ENCODE results near the gene CLIP2. TPM values are rescaled to one million over a fixed set of nuclear protein-coding genes. Genes with fewer than 3 reads are reported as not detected.

The CLIP2 gene
- total RNA-seq, 1 experiment from 2014 or later: 39.9 TPM

GRCh38 chr7:74262639-74263398, 26.4 kb upstream of the CLIP2 start:
- no peak; the same call in 1 of the 2 replicates for ATAC-seq
- Histone ChIP-seq H3K9me3 (ENCODE audit: control insufficient read depth, insufficient read depth, low read depth, low read length) (no peaks in the 10 kb centered on the region), H3K4me1 (ENCODE audit: control insufficient read depth, insufficient read depth, low read length) (no peaks in the 10 kb centered on the region), H3K27ac (ENCODE audit: low read length) (no peak overlapping the region), H3K36me3 (ENCODE audit: control insufficient read depth, insufficient read depth, low read length) (no peaks in the 10 kb centered on the region), H3K27me3 (ENCODE audit: control insufficient read depth, insufficient read depth, low read length) (no peaks in the 10 kb centered on the region), H3K4me3 (ENCODE audit: low read depth in 2 of 2, low read length in 2 of 2) (no peak overlapping the region)
- ChIA-PET CTCF (interaction anchor here (0.6 kb wide), 1 partner anchor 74 kb away, joined by 3 read pairs; no protein-coding TSS in a partner anchor), POLR2A (no interaction called here)
- no TSS peak for BruUV-seq (replicated peaks)
- in situ Hi-C loops (cut with HindIII; ENCODE audit: low pct_unique_long_range_greater_than_20kb, low sequenced_read_pairs) (no loop called here), intact Hi-C loops (cut with micrococcal nuclease; ENCODE audit: unreplicated experiment) (no loop called here)
- DNase-seq (ENCODE audit: low read depth, low spot score): no peak
- TF ChIP-seq TCF7L2 (IDR thresholded peaks at IDR 0.05; ENCODE audit: low read depth, low read length): no peak
- TF ChIP-seq POLR2AphosphoS5 (IDR thresholded peaks at IDR 0.05; ENCODE audit: low read depth, low read length): no peak
- no peak for TF ChIP-seq SIN3A (IDR thresholded peaks at IDR 0.05; ENCODE audit: borderline replicate concordance, insufficient read depth, low read depth, low read length)
- TF ChIP-seq REST (IDR thresholded peaks at IDR 0.05; ENCODE audit: insufficient read depth in 1 of 2, low read depth in 2 of 2, low read length in 1 of 2): no peak
- TF ChIP-seq, protein P1, sequence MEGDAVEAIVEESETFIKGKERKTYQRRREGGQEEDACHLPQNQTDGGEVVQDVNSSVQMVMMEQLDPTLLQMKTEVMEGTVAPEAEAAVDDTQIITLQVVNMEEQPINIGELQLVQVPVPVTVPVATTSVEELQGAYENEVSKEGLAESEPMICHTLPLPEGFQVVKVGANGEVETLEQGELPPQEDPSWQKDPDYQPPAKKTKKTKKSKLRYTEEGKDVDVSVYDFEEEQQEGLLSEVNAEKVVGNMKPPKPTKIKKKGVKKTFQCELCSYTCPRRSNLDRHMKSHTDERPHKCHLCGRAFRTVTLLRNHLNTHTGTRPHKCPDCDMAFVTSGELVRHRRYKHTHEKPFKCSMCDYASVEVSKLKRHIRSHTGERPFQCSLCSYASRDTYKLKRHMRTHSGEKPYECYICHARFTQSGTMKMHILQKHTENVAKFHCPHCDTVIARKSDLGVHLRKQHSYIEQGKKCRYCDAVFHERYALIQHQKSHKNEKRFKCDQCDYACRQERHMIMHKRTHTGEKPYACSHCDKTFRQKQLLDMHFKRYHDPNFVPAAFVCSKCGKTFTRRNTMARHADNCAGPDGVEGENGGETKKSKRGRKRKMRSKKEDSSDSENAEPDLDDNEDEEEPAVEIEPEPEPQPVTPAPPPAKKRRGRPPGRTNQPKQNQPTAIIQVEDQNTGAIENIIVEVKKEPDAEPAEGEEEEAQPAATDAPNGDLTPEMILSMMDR (IDR thresholded peaks at IDR 0.05): no peak

GRCh38 chr7:74263399-74264120, 25.6 kb upstream of the CLIP2 start:
- Histone ChIP-seq H3K4me1 (ENCODE audit: control insufficient read depth, insufficient read depth, low read length) (no peaks in the 10 kb centered on the region), H3K27ac (ENCODE audit: low read length) (no peak overlapping the region), H3K27me3 (ENCODE audit: control insufficient read depth, insufficient read depth, low read length) (no peaks in the 10 kb centered on the region), H3K36me3 (ENCODE audit: control insufficient read depth, insufficient read depth, low read length) (no peaks in the 10 kb centered on the region), H3K4me3 (ENCODE audit: low read depth in 2 of 2, low read length in 2 of 2) (no peak overlapping the region), H3K9me3 (ENCODE audit: control insufficient read depth, insufficient read depth, low read depth, low read length) (no peaks in the 10 kb centered on the region)
- BruUV-seq (replicated peaks): no TSS peak
- intact Hi-C loops (cut with micrococcal nuclease; ENCODE audit: unreplicated experiment): no loop called here
- ChIA-PET POLR2A (interaction anchor here (0.6 kb wide), 1 partner anchor 25 kb away, joined by 3 read pairs; no protein-coding TSS in a partner anchor), CTCF (interaction anchor here (0.6 kb wide), 1 partner anchor 73 kb away, joined by 3 read pairs; no protein-coding TSS in a partner anchor)
- peak; percentile 29; the same call in 1 of the 2 replicates for ATAC-seq
- DNase-seq (ENCODE audit: low read depth, low spot score): no peak
- TF ChIP-seq TCF7L2 (IDR thresholded peaks at IDR 0.05; ENCODE audit: low read depth, low read length) (no peak), POLR2AphosphoS5 (IDR thresholded peaks at IDR 0.05; ENCODE audit: low read depth, low read length) (no peak), REST (IDR thresholded peaks at IDR 0.05; ENCODE audit: insufficient read depth in 1 of 2, low read depth in 2 of 2, low read length in 1 of 2) (no peak; a peak in 1 of 4 replicates), SIN3A (IDR thresholded peaks at IDR 0.05; ENCODE audit: borderline replicate concordance, insufficient read depth, low read depth, low read length) (no peak)
- TF ChIP-seq, protein P1 (IDR thresholded peaks at IDR 0.05): no peak
- in situ Hi-C loops (cut with HindIII; ENCODE audit: low pct_unique_long_range_greater_than_20kb, low sequenced_read_pairs): no loop called here

Measured in Panc1 (cell line).